Activated CD8-positive, alpha-beta memory T cell treated with anti-CD3 and anti-CD28 coated beads, Interleukin-2, amount 50 U/mL, for 1 hour (primary cell): ENCODE results near the gene CMKLR1.

Experiments used
- DNase-seq: peaks from one replicate; pipeline ENCODE4 v3.0.0-alpha.2; 2020; ENCODE audit errors: extremely low read depth

The CMKLR1 gene

DNA sequence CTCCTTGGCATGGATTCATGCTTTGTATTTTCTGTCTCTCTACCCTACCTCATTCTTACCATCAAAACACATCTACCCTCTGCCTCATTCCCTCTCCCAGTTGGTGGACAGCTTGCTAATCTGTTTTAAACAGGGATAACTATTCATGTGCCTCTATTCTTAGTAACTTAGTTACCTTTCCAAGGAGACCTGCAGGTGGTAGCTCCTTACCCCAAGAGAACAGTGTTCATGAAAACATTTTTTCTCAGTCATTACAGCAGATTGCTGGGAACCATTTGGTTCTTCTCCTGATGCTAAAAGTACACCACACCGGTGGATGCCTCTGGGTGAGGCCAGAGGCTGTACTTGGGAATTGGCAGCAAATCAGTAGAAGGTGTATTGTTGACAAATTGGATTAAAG lies 73.0 kb downstream of the CMKLR1 start:
- no peak for DNase-seq

DNA sequence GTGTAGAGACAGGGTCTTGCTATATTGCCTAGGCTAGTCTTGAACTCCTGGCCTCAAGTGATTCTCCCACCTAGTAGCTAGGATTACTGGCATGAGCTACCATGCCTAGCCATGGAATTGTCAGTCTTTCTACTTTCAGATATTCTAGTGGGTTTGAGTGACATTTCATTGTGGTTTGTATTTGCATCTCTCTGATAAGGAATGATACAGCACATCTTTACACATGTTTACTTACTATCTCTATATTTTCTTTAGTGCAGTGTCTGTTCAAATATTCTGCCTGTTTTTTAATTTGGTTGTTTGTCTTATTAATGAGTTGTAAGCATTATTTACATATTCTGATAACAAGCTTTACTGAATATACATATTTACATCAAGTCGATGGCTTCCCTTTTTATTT lies 73.6 kb downstream of the CMKLR1 start:
- DNase-seq: no peak

DNA sequence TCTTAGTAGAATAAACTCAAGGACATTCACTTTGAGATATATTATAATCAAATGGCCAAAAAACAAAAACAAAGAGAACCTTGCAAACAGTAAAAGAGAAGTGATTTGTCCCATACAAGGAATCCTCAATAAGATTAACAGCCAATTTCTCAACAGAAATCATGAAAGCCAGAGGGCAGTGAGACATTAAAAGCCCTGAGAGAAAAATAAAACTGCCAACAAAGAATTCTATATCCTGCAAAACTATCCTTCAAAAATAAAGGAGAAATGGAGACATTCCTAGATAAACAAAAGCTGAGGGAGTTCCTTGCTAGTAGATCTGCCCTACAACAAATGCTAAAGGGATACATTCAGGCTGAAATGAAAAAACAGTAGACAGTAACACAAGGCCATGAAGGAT lies 78.1 kb downstream of the CMKLR1 start:
- DNase-seq: no peak

DNA sequence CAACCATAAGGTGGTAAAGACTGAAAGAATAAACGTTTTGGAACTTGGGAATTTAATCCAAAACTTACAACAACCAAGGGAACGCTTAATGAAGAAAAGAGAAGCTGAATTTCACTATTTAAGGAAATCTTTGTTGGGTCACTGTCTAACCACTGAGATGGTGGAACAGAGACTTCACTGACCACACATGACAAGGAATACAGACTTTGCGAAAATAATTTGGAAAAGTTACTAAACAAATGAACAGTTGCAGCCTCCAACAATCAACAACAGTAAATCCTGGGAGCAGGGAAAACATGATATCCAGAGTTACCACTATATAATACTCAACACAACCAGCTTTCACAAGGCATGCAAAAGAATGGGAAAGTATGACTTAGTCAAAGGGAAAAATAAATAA lies 79.1 kb downstream of the CMKLR1 start:
- DNase-seq: no peak

DNA sequence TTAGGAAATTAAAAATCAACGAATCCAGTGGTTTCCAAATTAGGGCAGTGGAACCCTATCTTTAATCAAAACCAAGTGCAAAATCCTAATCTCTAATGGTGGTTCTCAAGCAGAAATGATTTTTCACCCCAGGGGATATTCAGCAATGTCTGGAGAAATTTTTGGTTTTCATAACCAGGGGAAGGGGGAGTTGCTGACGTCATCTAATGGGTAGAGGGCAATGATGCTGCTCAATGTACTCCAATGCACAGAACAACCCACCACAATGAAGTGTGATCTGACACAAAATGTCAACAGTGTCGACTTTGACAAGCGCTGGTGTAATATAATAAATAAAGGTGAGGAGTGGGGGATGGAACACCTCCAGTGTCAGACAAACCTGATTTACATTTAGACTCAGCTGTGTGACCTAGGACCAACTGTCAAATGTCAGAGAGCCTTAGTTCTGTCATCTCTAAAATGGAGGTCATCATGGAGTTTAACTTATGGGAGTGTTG lies 81.5 kb downstream of the CMKLR1 start:
- DNase-seq: no peak

DNA sequence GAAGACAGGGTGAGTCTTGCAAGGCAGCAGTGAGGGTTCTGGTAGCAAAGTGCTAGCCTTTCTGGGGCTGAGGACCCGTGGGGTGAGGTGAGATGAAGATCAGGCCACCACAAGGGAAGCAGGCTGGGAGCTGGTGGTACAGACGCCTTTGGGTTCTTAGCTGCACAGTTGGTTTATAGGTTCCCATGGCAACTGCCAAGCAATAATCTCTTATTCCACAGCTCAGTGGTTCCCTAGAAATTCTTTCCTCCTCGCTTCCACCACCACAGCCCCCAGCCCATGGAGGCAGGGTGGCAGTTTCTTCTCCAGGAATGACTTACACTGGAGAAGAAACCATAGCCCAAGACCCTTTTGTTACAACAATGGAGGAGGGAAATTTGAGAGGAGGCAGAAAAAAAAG lies 82.1 kb downstream of the CMKLR1 start:
- DNase-seq: no peak

DNA sequence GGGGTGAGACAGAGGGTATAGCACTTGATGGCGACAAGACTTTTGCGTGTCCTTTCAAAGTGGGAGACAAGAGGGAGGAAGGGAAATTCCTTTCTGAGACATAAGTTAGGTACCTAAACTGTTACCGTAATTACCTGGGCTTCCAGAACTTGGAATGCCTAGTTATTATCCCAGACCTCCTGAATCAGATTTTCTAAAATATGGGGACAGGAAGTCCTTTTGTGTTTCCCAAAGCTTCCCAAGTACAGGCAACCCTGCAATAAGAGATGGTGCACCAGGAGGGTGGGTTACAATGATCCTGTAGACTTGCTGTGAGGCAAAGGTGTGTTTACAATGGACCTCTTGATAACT lies 83.9 kb downstream of the CMKLR1 start:
- no peak for DNase-seq

DNA sequence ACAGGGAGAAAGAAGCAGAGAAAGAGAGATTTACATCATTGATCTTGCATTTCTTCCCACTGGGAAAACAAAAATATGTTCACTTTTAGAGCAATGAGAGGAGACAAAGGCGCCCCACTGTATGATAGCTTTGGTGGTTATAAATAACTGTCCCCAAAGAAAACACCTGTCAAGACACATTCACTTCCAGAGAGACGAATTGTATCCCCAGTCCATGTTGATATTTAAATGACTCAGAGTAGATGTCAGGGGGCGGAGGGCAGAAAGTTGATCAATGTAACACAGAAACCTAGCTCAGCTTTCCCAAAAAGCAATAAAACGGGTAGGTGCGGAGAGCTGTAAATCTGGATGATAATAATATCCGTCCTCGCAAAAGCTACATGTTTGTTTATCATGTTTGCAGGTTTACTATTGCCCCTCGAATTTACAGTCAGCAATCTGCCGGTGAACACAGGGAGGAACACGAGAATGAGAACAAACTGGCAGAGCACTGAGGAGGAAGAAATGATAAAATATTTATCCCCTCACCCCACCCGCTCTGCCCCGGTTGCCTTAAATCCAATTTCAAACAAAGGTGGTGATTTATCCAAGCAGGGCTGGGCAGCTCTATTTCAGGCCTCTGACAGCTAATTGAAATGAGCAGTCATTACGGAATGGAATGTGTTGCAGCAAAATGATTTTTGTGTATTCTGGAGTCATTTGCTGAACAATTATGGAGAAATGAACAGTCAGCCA lies 84.4 kb downstream of the CMKLR1 start:
- no peak for DNase-seq

DNA sequence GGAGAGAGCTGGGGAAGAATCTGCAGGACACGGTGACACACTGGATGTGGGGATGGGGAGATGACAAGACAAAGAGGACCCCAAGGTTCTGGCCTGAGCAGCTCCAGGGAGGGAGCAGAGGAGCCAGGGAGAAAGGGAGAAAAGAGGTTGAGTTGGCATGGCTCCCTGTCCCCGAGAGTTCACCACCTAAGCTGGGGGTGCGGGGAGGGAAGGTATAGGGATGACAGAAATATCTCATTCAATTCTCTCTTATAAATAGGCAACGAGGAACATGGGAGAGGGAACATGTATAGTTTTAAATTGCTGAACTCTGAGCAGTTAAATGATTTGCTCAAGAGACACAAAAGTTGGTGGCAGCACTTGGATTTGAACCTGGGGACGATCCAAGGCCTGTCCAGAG lies 85.1 kb downstream of the CMKLR1 start:
- no peak for DNase-seq

DNA sequence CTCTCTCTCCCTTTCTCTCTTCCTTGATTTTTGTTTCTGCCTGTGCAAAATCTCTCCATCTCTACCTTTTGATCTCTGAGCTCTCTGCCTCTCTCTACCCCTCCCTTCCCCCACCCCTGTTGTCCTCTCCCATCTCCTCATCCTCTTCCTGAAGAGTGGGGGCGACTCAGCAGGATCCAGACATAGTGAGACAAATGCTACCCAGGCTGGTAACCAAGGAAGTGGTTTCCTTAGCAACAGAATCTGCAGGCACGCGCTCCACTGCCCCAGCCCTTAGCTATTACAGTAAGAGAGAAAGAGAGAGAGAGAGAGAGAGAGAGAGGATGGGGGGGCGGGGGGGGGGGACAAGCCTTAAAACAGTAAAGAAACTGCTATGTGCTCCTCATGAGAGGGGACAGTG lies 85.6 kb downstream of the CMKLR1 start:
- no peak for DNase-seq

DNA sequence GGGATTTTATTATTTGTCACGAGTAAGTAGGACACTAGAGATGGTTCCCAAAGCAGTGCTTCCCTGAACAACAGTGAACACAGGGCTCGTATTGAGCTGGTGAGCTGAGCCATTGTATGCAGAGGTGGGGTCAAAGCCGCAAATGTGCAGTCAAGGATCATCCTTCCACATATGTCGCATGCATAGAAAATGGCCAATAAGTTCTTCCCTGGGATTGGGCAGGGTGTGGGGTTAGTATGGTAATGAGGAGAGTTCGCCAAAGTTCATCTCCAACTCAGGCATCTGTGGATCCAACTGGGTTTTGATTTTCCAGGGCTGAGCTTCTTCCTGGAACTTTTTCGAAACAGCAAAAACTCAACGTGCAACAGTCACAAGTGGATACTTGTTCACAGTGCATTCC lies 86.6 kb downstream of the CMKLR1 start:
- DNase-seq: no peak

DNA sequence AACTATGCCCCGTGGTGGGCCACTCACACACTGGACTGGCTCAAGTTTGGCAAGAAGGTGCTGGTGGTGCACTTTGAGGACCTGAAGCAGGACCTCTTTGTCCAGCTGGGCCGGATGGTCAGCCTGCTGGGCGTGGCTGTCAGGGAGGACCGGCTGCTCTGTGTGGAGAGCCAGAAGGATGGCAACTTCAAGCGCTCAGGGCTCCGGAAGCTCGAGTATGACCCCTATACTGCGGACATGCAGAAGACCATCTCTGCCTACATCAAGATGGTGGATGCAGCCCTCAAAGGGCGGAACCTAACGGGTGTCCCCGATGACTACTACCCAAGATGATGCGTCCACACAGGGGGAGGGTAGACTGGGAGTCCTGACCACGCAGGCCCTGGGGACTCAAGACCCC lies 91.1 kb downstream of the CMKLR1 start:
- no peak for DNase-seq

DNA sequence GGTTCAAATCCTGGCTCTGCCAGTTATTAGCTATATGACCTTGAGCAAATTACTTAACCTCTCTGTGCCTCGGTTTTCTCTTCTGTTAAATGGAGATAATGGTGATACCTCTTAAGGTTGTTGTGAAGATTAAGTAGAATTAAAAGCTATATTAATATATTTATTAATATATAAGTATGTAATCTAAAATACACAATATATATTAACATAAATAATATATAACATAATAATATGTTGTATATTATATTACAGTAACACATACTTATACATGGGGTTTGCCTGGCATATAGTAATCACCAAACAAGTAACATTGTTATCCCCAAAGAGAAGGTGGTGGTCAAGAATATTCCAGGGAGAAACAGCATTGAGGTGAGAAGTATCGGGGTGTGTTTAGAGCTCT lies 92.0 kb downstream of the CMKLR1 start:
- no peak for DNase-seq

DNA sequence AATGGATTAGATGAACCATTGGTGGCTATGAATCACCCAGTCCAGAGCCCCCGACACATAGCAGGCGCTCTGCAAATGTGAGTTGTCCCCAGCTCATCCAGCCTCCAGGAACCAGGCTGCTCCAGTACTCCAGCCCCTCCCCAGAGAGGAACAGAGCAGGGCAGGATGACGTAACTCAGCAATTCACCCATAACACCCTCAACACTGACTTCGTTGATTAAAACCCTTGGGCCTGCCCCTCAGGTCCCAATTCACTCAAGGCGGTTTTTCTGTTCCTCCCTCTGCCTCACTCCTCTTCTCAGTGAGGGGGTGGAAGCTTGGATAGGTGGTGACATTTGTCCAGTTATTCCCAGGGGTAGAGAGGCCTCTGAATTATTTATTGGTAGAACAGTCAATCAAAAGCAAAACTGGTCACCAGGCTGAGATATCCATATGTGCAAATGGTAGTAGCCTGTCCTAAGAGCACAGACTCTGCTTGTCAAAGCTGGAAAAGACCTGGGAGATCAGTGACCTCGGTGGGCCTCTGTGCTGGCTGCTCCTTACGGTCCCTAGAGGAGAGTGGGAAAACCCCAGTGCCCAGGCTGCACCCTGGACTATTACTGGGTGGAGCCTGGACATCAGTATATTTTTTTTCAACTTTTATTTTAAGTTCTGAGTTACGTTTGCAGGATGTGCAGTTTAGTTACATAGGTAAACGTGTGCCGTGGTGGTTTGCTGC lies 97.0 kb downstream of the CMKLR1 start:
- no peak for DNase-seq

DNA sequence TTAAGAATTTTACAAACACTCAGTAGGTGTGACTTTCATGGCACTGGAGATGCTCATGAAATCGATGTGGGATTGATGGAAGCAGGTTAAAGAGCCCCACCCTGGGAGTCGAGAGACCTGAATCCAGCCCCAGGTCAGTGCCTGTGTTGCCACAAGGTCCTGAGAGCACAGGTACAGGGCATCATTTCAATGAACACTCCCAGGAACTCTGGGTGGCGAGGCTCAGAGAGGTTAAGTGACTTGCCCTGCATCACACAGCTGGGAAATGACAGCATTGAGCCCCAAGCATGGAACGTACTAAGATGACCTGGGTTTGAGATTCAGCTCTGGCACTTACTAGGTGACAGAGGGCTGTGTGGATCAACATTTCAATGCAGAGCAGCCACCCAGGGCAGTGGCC lies 98.2 kb downstream of the CMKLR1 start:
- no peak for DNase-seq

DNA sequence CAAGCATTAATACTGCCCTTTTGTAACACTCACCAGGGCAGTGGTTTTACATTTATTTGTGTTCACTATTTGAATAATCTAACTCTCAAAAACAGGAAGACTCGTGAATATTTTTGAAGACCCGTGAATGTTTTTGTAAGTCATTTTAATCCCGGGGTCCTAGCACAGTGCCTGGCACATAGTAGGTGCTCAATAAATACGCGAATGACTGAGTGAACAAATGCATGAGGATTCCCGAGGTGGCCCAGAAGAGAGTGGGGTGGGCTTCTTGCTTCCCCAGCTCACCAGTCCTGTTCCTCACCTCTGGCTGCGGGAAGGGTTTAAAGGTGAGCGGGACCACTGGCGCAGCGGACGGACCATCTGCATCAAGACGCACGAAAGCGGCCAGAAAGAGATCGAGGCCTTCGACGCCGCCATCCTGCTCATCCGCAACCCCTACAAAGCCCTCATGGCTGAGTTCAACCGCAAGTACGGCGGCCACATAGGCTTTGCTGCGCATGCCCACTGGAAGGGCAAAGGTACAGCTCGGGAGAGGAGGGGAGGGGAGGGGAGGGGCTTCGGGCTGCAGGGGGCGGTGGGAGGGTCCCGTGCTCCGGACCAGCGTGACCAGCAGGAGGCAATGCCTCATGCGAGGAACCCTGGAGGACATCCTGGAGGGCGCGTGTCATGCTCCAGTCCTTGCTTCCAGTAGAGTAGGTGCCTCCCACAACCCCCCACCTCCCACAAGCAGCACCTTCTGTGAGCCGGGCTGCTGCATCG lies 98.9 kb downstream of the CMKLR1 start:
- DNase-seq: no peak

DNA sequence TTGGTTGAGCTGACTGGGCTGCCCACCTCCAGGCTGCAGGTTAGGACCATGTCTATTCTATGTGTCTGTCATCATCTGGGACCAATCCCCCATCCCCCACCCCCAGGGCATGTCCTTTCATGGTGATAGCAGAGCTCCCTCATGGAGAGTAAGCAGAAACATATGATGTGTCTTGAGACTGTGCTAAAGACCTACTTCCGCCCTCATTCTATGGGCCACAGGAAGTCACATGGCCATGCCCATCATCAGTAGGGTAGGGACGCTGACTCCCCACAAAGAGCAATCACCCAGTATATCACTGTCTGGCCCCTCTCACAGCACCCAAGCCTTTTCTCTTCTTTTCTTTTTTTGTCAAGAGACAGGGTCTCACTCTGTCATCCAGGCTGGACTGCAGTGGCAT lies 99.7 kb downstream of the CMKLR1 start:
- no peak for DNase-seq

DNA sequence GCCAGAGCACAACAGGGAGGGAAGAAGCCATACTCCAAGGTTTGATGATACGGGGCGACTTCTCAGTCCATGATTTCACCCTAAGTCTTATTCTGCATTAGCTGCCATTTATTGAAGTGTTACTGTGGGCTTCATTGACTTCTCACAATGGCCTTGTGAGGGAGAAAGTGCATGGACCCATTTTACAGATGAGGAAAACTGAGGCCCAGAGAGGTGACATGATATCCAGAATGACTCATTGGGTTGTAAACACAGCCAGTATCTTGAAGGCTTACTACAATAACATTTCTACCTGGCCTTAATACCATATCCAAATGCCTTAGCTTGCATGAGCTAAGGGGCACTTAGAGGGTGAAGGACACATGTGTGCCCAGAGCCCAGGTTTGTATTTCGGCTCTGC lies 100.6 kb downstream of the CMKLR1 start:
- no peak for DNase-seq
